RWPE2 (cell line): ENCODE measurements around the gene UBE2E2.
"Not testable (repeated sequence)": the region's sequence is repeated elsewhere in the genome, so short reads cannot be mapped to it uniquely, and the experiment has no call there.

ENCODE experiments used
- ATAC-seq: fragments of 200-7000 bp; cut with Tn5 transposase; 3 replicates; pipeline ENCODE4 v1.9.1; 2021; ENCODE audit warnings: low read depth
- DNase-seq: peaks from one replicate; pipeline ENCODE4 v3.0.0-alpha.2; 2020; ENCODE audit warnings: low spot score
- H3K27ac ChIP-seq: fragments of 450-650 bp; 2 replicates; pipeline ENCODE4 v1.5.1; 2017; ENCODE audit warnings: mild to moderate bottlenecking; ENCODE audit not compliant: poor library complexity, severe bottlenecking
- H3K27me3 ChIP-seq: fragments of 250-450 bp; sonication (Bioruptor Pico); 2 replicates; pipeline ENCODE4 v1.5.1; 2021; ENCODE audit warnings: mild to moderate bottlenecking, moderate library complexity; ENCODE audit not compliant: insufficient read depth, poor library complexity, severe bottlenecking
- H3K36me3 ChIP-seq: fragments of 250-450 bp; sonication (Bioruptor Pico); 2 replicates; pipeline ENCODE4 v1.5.1; 2020; ENCODE audit warnings: low read depth, mild to moderate bottlenecking, moderate library complexity
- H3K4me1 ChIP-seq: fragments of 250-450 bp; sonication (Bioruptor Pico); 2 replicates; pipeline ENCODE4 v1.5.1; 2021; ENCODE audit warnings: mild to moderate bottlenecking, moderate library complexity; ENCODE audit not compliant: insufficient read depth, poor library complexity, severe bottlenecking
- H3K4me3 ChIP-seq: fragments of 250-450 bp; sonication (Bioruptor Pico); 2 replicates; pipeline ENCODE4 v1.5.1; 2021; ENCODE audit warnings: mild to moderate bottlenecking, moderate library complexity; ENCODE audit not compliant: severe bottlenecking
- H3K9me3 ChIP-seq: fragments of 250-450 bp; sonication (Bioruptor Pico); 2 replicates; pipeline ENCODE4 v1.5.1; 2021; ENCODE audit warnings: mild to moderate bottlenecking, moderate library complexity; ENCODE audit not compliant: severe bottlenecking
- TF ChIP-seq, protein P1 (sequence below): fragments of 450-650 bp; IDR thresholded peaks from one replicate; pipeline ENCODE4 v1.5.1; 2017; ENCODE audit warnings: mild to moderate bottlenecking, moderate library complexity; ENCODE audit not compliant: poor library complexity, severe bottlenecking

UBE2E2 gene

DNA sequence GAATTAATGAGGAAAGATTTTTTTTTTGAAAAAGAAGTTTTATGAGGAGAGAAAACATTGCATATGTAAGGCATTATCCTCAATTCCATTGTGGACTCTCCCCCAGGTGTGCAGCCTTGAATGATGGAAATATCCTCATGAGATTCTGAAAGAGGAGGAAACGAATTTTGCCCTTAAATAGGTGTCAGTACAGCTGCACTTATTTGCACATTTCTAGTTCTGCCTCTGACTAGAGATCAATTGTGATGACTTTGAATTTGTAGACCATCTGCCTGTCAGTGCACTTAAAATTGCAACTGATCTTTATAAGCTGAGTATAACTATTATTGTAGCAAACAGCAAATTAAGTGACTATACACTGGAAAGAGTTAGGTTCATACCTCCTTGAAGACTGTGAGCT is 141.8 kb downstream of the UBE2E2 start:
- Histone ChIP-seq H3K4me1 (no peaks in the 10 kb centered on the region), H3K27ac (no peak overlapping the region), H3K27me3 (no peaks in the 10 kb centered on the region), H3K36me3 (no peaks in the 10 kb centered on the region), H3K4me3 (no peak overlapping the region), H3K9me3 (no peaks in the 10 kb centered on the region)
- TF ChIP-seq, protein P1, sequence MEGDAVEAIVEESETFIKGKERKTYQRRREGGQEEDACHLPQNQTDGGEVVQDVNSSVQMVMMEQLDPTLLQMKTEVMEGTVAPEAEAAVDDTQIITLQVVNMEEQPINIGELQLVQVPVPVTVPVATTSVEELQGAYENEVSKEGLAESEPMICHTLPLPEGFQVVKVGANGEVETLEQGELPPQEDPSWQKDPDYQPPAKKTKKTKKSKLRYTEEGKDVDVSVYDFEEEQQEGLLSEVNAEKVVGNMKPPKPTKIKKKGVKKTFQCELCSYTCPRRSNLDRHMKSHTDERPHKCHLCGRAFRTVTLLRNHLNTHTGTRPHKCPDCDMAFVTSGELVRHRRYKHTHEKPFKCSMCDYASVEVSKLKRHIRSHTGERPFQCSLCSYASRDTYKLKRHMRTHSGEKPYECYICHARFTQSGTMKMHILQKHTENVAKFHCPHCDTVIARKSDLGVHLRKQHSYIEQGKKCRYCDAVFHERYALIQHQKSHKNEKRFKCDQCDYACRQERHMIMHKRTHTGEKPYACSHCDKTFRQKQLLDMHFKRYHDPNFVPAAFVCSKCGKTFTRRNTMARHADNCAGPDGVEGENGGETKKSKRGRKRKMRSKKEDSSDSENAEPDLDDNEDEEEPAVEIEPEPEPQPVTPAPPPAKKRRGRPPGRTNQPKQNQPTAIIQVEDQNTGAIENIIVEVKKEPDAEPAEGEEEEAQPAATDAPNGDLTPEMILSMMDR, result no peak
- no peak for DNase-seq
- ATAC-seq, result no peak

- DNase-seq, H3K27ac ChIP-seq, H3K4me3 ChIP-seq, ATAC-seq, H3K9me3 ChIP-seq, H3K4me1 ChIP-seq, H3K36me3 ChIP-seq, H3K27me3 ChIP-seq: not testable (repeated sequence)
Measured at GRCh38 chr3:23349444-23349843, 146.3 kb downstream of the UBE2E2 start.

DNA sequence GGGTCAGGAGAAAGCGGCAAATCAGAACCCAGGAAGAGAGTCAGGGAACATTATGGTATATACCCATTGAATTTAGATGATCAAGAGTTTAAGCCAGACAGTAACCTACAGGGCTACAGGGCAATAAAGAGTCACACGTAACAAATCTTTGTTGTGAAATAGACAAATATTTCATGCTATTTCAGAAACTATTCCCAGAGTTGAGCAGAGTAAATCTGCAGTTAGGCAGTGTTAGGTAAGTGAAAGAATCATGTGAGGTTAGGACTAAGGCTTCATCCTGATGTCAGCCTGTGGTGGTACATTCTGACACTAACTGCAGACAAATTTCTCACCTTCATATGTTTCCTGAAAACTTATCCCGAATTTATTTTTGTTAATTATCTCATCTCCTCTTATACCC is 153.0 kb downstream of the UBE2E2 start:
- TF ChIP-seq, protein P1, result no peak
- no peak overlapping the region for H3K4me3 ChIP-seq
- no peaks in the 10 kb centered on the region for H3K4me1 ChIP-seq
- H3K27ac ChIP-seq, result no peak overlapping the region
- no peaks in the 10 kb centered on the region for H3K9me3 ChIP-seq
- ATAC-seq (no peak; the same call in 2 of the 3 replicates), DNase-seq (no peak)
- H3K27me3 ChIP-seq, result no peaks in the 10 kb centered on the region
- H3K36me3 ChIP-seq, result no peaks in the 10 kb centered on the region

GRCh38 chr3:23356923-23357322 is 153.8 kb downstream of the UBE2E2 start:
- no peak for ATAC-seq
- H3K36me3 ChIP-seq, result no peaks in the 10 kb centered on the region
- H3K4me1 ChIP-seq, result no peaks in the 10 kb centered on the region
- TF ChIP-seq, protein P1, result no peak
- H3K4me3 ChIP-seq, result no peak overlapping the region
- no peak overlapping the region for H3K27ac ChIP-seq
- no peaks in the 10 kb centered on the region for H3K27me3 ChIP-seq
- no peaks in the 10 kb centered on the region for H3K9me3 ChIP-seq
- no peak for DNase-seq

DNA sequence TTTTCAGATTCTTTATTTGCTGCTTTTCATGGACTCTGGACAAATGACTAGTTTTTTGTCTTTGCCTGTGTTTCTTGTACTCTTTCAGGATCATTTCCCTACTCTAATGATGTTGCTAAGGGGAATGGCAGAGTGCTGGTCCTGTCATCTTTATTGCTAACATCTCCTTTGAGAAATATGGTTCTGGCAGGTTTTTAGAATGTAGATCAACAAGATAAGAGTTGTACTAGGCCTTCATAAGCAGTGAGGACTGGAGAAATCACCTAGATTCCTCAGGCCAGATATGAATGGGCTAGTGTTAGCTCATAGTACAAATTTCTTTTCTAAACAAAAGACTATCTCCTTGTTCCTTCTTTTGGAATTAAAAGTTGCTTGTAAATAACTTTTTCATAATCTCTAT is 156.0 kb downstream of the UBE2E2 start:
- Histone ChIP-seq H3K27ac (no peak overlapping the region), H3K36me3 (no peaks in the 10 kb centered on the region), H3K27me3 (no peaks in the 10 kb centered on the region), H3K9me3 (no peaks in the 10 kb centered on the region), H3K4me3 (no peak overlapping the region), H3K4me1 (no peaks in the 10 kb centered on the region)
- TF ChIP-seq, protein P1, result no peak
- no peak for ATAC-seq
- no peak for DNase-seq
